HepG2 (cell line): ENCODE data around the gene CCDC85C. TPM values are rescaled to one million over a fixed set of nuclear protein-coding genes. Genes with fewer than 3 reads are reported as not detected.

Experiments
- ERF ChIP-seq: IDR thresholded peaks from 2 replicates; pipeline ENCODE4 v1.6.1; 2018; ENCODE audit warnings: missing biosample characterization, missing genetic modification reagents
- HOXD1 ChIP-seq: sonication (generic); formaldehyde crosslinking; IDR thresholded peaks from 2 replicates; pipeline ENCODE4 v1.5.0; 2020; ENCODE audit warnings: missing genetic modification reagents
- ISX ChIP-seq: sonication (generic); formaldehyde crosslinking; conservative IDR thresholded peaks from 2 replicates; pipeline ENCODE4 v1.5.0; 2020; ENCODE audit warnings: missing genetic modification reagents
- MXD4 ChIP-seq: IDR thresholded peaks from 2 replicates; pipeline ENCODE4 v1.6.1; 2016; ENCODE audit warnings: mild to moderate bottlenecking, missing biosample characterization, missing genetic modification reagents
- NFE2 ChIP-seq: sonication (generic); formaldehyde crosslinking; IDR thresholded peaks from 2 replicates; pipeline ENCODE4 v1.4.0; 2020; ENCODE audit warnings: missing genetic modification reagents
- ZBTB1 ChIP-seq: sonication (generic); formaldehyde crosslinking; IDR thresholded peaks from 2 replicates; pipeline ENCODE4 v1.4.0; 2020; ENCODE audit warnings: missing genetic modification reagents, borderline replicate concordance
- ZFP90 ChIP-seq: sonication (generic); formaldehyde crosslinking; IDR thresholded peaks from 2 replicates; pipeline ENCODE4 v1.8.0; 2022; ENCODE audit warnings: missing genetic modification reagents, mild to moderate bottlenecking, inconsistent platforms, borderline replicate concordance
- ZNF235 ChIP-seq: sonication (generic); formaldehyde crosslinking; IDR thresholded peaks from 2 replicates; pipeline ENCODE4 v1.8.1; 2023; ENCODE audit warnings: mild to moderate bottlenecking, missing genetic modification reagents, borderline replicate concordance
- ZNF335 ChIP-seq: sonication (generic); formaldehyde crosslinking; IDR thresholded peaks from 2 replicates; pipeline ENCODE4 v1.4.0; 2020; ENCODE audit warnings: missing genetic modification reagents
- ZNF644 ChIP-seq: IDR thresholded peaks from 2 replicates; pipeline ENCODE4 v1.6.1; 2016; ENCODE audit warnings: low read depth
- ZNF709 ChIP-seq: sonication (generic); formaldehyde crosslinking; IDR thresholded peaks from 2 replicates; pipeline ENCODE4 v1.5.0; 2020; ENCODE audit warnings: mild to moderate bottlenecking, missing genetic modification reagents
- ZNF75D ChIP-seq: sonication (generic); formaldehyde crosslinking; IDR thresholded peaks from 2 replicates; pipeline ENCODE4 v1.8.1; 2023; ENCODE audit warnings: missing genetic modification reagents, mild to moderate bottlenecking, borderline replicate concordance
- ZNF841 ChIP-seq: sonication (generic); formaldehyde crosslinking; IDR thresholded peaks from 2 replicates; pipeline ENCODE4 v1.8.1; 2023; ENCODE audit warnings: missing genetic modification reagents, borderline replicate concordance
- polyA plus RNA-seq, 8 experiments: library from polyadenylated mRNA; depleted of rRNA in 3 of 8; stranded (reverse) in 7 of 8; unstranded in 1 of 8; fragments of >200 nt; fragmentation: Illumina TruSeq in 4 of 8; extraction: Trizol in 4 of 8; gene quantifications; 2 replicates each; pipeline versions ENCODE4 v1.2.1 to v1.2.3, GENCODE V29; 2011 to 2016; ENCODE audit warnings: low read depth in 4 of 8, missing spikeins in 1 of 8, mixed read lengths in 1 of 8; ENCODE audit not compliant: insufficient read depth in 1 of 8
- total RNA-seq, 5 experiments: library from RNA; depleted of rRNA; stranded (reverse); fragments of >200 nt; fragmentation: Illumina TruSeq; extraction: Trizol; gene quantifications; 2 replicates each; pipeline ENCODE4 v1.2.3, GENCODE V29; 2016; ENCODE audit warnings: low read depth in 1 of 5
- TF ChIP-seq, protein P1 (sequence below): sonication (generic); formaldehyde crosslinking; IDR thresholded peaks from 2 replicates; pipeline ENCODE4 v1.8.1; 2023; ENCODE audit warnings: mild to moderate bottlenecking, inconsistent platforms, moderate library complexity, missing genetic modification reagents, borderline replicate concordance
- TF ChIP-seq, protein P2 (sequence below): sonication (generic); formaldehyde crosslinking; IDR thresholded peaks from 2 replicates; pipeline ENCODE4 v1.4.0; 2020; ENCODE audit warnings: missing genetic modification reagents, borderline replicate concordance
- TF ChIP-seq, protein P3 (sequence below): sonication (generic); formaldehyde crosslinking; IDR thresholded peaks from 2 replicates; pipeline ENCODE4 v1.4.0; 2020; ENCODE audit warnings: mild to moderate bottlenecking, missing genetic modification reagents

CCDC85C gene
- total and polyA plus RNA-seq, 2 of the 13 experiments (the other 11 are each of a cell fraction or from before 2014, with no cell fraction given) = 18.8 to 43.8 TPM

DNA sequence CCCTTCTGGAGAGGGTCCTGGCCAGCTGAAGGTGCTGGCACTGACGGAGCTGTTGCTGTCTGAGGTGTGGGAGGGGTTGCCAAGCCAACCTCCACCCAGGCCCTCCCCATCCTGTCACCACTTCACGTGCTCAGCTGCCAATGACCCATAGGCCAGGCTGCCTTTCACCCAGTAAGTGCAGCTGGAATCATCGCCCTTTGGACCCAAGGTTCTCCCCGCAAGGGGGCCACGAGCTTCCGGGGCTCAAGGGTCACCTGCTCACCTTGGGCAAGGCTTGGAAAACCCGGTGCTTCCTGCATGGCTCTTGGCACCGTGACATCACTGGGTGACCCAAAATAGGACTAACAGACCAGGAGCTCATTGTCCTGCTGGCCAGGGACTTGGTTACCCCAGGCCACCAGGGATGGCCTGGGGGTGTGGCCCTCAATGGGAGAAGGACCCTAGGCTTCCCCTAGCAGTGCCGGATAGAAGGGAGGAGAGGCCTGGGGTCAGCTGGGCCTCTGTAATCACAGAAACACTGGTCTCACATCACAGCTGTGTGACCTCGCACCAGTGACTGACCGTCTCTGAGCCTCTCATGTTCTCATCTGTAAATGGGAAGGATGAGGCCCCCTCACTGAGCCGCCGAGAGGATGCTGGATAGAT, 51.3 kb downstream of the CCDC85C start (continued):
- TF ChIP-seq ZNF644 (CRISPR knock-in tag) = peak; percentile 92
- TF ChIP-seq MXD4 (CRISPR knock-in tag) = peak; percentile 99
- no peak for TF ChIP-seq ZBTB1 (CRISPR knock-in tag)
- no peak for TF ChIP-seq ZNF75D (CRISPR knock-in tag)
- no peak for TF ChIP-seq NFE2 (CRISPR knock-in tag)
- TF ChIP-seq ZFP90 (CRISPR knock-in tag) = peak; percentile 76; the same call in 1 of the 2 replicates
- TF ChIP-seq ISX (CRISPR knock-in tag) = no peak
- no peak for TF ChIP-seq ZNF841
- TF ChIP-seq, protein P1, sequence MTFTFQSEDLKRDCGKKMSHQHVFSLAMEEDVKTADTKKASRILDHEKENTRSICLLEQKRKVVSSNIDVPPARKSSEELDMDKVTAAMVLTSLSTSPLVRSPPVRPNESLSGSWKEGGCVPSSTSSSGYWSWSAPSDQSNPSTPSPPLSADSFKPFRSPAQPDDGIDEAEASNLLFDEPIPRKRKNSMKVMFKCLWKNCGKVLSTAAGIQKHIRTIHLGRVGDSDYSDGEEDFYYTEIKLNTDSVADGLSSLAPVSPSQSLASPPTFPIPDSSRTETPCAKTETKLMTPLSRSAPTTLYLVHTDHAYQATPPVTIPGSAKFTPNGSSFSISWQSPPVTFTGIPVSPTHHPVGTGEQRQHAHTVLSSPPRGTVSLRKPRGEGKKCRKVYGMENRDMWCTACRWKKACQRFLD = 0 out of 2 replicates have a peak, but pooled peaks have one; percentile 30
- TF ChIP-seq, protein P2, sequence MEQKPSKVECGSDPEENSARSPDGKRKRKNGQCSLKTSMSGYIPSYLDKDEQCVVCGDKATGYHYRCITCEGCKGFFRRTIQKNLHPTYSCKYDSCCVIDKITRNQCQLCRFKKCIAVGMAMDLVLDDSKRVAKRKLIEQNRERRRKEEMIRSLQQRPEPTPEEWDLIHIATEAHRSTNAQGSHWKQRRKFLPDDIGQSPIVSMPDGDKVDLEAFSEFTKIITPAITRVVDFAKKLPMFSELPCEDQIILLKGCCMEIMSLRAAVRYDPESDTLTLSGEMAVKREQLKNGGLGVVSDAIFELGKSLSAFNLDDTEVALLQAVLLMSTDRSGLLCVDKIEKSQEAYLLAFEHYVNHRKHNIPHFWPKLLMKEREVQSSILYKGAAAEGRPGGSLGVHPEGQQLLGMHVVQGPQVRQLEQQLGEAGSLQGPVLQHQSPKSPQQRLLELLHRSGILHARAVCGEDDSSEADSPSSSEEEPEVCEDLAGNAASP (CRISPR knock-in tag) = peak; percentile 94
- TF ChIP-seq, protein P3, sequence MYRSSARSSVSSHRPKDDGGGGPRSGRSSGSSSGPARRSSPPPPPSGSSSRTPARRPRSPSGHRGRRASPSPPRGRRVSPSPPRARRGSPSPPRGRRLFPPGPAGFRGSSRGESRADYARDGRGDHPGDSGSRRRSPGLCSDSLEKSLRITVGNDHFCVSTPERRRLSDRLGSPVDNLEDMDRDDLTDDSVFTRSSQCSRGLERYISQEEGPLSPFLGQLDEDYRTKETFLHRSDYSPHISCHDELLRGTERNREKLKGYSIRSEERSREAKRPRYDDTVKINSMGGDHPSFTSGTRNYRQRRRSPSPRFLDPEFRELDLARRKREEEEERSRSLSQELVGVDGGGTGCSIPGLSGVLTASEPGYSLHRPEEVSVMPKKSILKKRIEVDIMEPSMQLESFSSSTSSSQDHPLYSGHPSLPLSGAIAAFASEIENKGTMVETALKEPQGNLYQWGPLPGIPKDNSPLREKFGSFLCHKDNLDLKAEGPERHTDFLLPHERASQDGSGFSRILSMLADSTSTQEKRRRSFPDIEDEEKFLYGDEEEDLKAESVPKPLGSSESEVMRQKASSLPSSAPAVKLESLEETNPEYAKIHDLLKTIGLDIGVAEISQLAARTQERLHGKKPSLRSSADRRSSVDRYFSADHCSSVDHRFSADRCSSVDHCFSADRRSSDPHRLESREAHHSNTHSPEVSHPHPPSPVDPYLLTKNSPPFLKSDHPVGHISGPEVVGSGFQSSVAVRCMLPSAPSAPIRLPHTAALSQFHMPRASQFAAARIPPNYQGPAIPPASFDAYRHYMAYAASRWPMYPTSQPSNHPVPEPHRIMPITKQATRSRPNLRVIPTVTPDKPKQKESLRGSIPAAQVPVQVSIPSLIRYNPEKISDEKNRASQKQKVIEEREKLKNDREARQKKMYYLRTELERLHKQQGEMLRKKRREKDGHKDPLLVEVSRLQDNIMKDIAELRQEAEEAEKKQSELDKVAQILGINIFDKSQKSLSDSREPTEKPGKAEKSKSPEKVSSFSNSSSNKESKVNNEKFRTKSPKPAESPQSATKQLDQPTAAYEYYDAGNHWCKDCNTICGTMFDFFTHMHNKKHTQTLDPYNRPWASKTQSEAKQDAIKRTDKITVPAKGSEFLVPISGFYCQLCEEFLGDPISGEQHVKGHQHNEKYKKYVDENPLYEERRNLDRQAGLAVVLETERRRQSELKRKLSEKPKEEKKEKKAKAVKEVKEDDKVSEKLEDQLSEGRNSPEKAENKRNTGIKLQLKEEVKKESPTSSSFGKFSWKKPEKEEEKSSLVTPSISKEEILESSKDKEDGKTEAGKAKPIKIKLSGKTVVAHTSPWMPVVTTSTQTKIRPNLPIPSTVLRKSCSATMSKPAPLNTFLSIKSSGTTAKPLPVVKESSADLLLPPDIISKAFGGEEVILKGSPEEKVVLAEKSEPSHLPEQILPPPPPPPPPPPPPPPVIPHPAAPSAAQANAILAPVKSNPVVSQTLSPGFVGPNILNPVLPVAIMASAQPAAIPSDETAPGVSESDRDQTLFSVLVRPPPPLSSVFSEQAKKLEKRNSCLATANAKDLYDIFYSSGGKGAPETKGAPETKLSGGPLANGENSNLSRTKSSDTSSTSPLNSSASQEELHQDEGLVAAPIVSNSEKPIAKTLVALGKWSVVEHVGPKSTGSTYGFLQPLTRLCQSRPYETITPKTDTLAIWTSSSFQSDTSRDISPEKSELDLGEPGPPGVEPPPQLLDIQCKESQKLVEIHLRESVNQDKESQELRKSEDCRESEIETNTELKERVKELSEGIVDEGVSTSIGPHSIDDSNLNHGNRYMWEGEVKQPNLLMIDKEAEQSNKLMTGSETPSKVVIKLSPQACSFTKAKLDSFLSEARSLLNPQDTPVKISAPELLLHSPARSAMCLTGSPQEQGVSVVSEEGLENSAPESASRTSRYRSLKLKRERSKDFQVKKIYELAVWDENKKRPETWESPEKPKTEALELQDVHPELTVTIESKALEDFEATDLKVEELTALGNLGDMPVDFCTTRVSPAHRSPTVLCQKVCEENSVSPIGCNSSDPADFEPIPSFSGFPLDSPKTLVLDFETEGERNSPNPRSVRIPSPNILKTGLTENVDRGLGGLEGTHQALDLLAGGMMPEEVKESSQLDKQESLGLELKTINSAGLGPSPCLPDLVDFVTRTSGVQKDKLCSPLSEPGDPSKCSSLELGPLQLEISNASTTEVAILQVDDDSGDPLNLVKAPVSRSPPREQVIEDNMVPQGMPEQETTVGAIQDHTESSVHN = peak; percentile 64; the same call in 1 of the 2 replicates
- TF ChIP-seq ERF (CRISPR knock-in tag) = peak; percentile 94
- TF ChIP-seq ZNF235 = 0 out of 2 replicates have a peak, but pooled peaks have one; percentile 22
- TF ChIP-seq ZNF709 = peak; percentile 83
- peak; percentile 97 for TF ChIP-seq HOXD1 (CRISPR knock-in tag)
- TF ChIP-seq ZNF335 = peak; percentile 92
